Measurements from ENCODE around the gene RAB31.

DNA sequence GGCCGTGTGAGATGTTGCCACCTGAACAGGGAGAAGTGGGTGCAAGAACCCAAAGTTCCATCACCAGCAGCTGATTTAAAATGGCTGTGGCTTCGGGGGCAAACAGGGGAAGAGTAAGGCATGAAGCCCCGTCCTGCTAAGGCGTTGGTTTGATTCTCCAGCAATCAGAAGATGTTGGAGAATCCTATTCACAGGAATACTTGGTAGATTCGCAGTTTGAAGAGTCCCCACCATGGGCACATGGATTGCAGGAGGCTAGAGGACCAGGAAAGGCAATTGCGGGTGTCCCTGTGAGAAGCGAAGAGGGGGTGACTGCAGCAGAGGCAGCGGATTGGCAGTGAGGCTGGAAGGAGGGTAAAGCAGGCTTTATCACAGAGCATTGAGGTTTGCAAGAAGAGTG is 131.1 kb downstream of the RAB31 start:
- TF ChIP-seq, protein P1, sequence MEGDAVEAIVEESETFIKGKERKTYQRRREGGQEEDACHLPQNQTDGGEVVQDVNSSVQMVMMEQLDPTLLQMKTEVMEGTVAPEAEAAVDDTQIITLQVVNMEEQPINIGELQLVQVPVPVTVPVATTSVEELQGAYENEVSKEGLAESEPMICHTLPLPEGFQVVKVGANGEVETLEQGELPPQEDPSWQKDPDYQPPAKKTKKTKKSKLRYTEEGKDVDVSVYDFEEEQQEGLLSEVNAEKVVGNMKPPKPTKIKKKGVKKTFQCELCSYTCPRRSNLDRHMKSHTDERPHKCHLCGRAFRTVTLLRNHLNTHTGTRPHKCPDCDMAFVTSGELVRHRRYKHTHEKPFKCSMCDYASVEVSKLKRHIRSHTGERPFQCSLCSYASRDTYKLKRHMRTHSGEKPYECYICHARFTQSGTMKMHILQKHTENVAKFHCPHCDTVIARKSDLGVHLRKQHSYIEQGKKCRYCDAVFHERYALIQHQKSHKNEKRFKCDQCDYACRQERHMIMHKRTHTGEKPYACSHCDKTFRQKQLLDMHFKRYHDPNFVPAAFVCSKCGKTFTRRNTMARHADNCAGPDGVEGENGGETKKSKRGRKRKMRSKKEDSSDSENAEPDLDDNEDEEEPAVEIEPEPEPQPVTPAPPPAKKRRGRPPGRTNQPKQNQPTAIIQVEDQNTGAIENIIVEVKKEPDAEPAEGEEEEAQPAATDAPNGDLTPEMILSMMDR (tag by site-specific recombination; IDR thresholded peaks at IDR 0.05) = no peak
- TF ChIP-seq YY1 (tag by site-specific recombination; IDR thresholded peaks at IDR 0.05) (no peak), ZNF324 (tag by site-specific recombination; IDR thresholded peaks at IDR 0.05) (no peak), ZNF658 (tag by site-specific recombination; IDR thresholded peaks at IDR 0.05) (no peak)
- TF ChIP-seq, protein P2, sequence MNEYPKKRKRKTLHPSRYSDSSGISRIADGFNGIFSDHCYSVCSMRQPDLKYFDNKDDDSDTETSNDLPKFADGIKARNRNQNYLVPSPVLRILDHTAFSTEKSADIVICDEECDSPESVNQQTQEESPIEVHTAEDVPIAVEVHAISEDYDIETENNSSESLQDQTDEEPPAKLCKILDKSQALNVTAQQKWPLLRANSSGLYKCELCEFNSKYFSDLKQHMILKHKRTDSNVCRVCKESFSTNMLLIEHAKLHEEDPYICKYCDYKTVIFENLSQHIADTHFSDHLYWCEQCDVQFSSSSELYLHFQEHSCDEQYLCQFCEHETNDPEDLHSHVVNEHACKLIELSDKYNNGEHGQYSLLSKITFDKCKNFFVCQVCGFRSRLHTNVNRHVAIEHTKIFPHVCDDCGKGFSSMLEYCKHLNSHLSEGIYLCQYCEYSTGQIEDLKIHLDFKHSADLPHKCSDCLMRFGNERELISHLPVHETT (tag by site-specific recombination; IDR thresholded peaks at IDR 0.05) = no peak
